MM.1S (cell line): ENCODE results near the gene SLC9A5.

Experiments
- EZH2 ChIP-seq: fragments of 300-600 bp; sonication (generic); optimal IDR thresholded peaks from 2 replicates; pipeline ENCODE3; 2017; ENCODE audit warnings: low read depth, mild to moderate bottlenecking, antibody characterized with exemption, low read length, mixed read lengths
- EZH2phosphoT487 ChIP-seq: fragments of 300-600 bp; sonication (generic); IDR thresholded peaks from 2 replicates; pipeline ENCODE4 v1.6.1; 2018; ENCODE audit warnings: antibody characterized with exemption, low read length
- TF ChIP-seq, protein P1 (sequence below): fragments of 300-600 bp; sonication (generic); IDR thresholded peaks from 2 replicates; pipeline ENCODE4 v1.5.1; 2016; ENCODE audit warnings: antibody characterized with exemption, low read length, mixed read lengths

DNA sequence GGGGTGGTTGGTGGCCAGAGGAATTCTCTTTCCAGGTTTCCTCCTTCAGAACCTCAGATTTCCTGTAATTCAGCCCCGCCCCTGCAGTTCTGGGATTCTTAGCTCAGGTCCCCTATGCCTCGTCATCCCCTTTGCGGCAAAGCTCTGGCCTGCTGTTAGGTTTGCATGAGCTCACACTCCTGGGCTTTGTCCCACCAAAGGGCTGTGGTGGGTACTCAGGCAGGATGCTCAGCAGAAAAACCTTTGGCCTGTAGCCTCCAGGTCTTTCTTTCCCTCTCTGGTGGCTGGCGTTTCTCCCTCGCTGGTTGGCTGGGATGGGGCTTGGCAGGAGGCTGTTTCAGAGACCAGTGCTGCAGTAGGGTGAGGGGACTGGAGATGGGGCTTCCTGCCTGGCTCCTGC, 21.0 kb downstream of the SLC9A5 start:
- TF ChIP-seq, protein P1, sequence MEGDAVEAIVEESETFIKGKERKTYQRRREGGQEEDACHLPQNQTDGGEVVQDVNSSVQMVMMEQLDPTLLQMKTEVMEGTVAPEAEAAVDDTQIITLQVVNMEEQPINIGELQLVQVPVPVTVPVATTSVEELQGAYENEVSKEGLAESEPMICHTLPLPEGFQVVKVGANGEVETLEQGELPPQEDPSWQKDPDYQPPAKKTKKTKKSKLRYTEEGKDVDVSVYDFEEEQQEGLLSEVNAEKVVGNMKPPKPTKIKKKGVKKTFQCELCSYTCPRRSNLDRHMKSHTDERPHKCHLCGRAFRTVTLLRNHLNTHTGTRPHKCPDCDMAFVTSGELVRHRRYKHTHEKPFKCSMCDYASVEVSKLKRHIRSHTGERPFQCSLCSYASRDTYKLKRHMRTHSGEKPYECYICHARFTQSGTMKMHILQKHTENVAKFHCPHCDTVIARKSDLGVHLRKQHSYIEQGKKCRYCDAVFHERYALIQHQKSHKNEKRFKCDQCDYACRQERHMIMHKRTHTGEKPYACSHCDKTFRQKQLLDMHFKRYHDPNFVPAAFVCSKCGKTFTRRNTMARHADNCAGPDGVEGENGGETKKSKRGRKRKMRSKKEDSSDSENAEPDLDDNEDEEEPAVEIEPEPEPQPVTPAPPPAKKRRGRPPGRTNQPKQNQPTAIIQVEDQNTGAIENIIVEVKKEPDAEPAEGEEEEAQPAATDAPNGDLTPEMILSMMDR = no peak
- TF ChIP-seq EZH2 = no peak
- TF ChIP-seq EZH2phosphoT487 = no peak
